CD4-positive, alpha-beta memory T cell (primary cell): ENCODE results near the gene OGFR. TPM values are rescaled to one million over a fixed set of nuclear protein-coding genes. Genes with fewer than 3 reads are reported as not detected.

Source experiments
- CTCF ChIA-PET: fragments of 350-600 bp; sonication (Branson Sonifier 250); formaldehyde crosslinking; loops from one replicate; lab custom pipeline; 2021; ENCODE audit warnings: inconsistent platforms; ENCODE audit not compliant: partially characterized antibody; lab: Charles Lee
- POLR2A ChIA-PET: fragments of 350-600 bp; sonication (Branson Sonifier 250); formaldehyde crosslinking; loops from one replicate; lab custom pipeline; 2021; ENCODE audit not compliant: partially characterized antibody; lab: Charles Lee
- DNase-seq, 5 donors: peaks; one replicate each; pipeline versions ENCODE4 v3.0.0 to v3.0.0-alpha.2; 2020 to 2022; ENCODE audit warnings: mixed read lengths in 1 of 5
- H3K27ac ChIP-seq: one replicate; pipeline ENCODE4 v1.7.0; 2013; ENCODE audit warnings: low read depth, low read length
- H3K27me3 ChIP-seq: 2 replicates; pipeline ENCODE4 v1.7.0; 2013; ENCODE audit warnings: mild to moderate bottlenecking, low read length, moderate library complexity; ENCODE audit not compliant: insufficient read depth
- H3K36me3 ChIP-seq: 2 replicates; pipeline ENCODE4 v1.7.0; 2013; ENCODE audit warnings: mild to moderate bottlenecking, low read length, moderate library complexity; ENCODE audit not compliant: insufficient read depth
- H3K4me1 ChIP-seq: 2 replicates; pipeline ENCODE4 v1.7.0; 2013; ENCODE audit warnings: mild to moderate bottlenecking, low read length, moderate library complexity; ENCODE audit not compliant: insufficient read depth
- H3K4me3 ChIP-seq, 2 donors: one replicate each; pipeline ENCODE4 v1.7.0; 2013; ENCODE audit warnings: low read length in 2 of 2, mild to moderate bottlenecking in 1 of 2
- H3K9me3 ChIP-seq, 2 donors: one replicate each; pipeline ENCODE4 v1.7.0; 2013; ENCODE audit warnings: low read length in 2 of 2, control low read depth in 1 of 2; ENCODE audit not compliant: control insufficient read depth in 1 of 2
- H3K27ac Mint-ChIP-seq, 7 donors: one replicate each; pipeline ENCODE4 v1.8.0; 2020 to 2021; ENCODE audit warnings: mixed read lengths in 7 of 7, mild to moderate bottlenecking in 6 of 7, inconsistent platforms in 3 of 7, moderate library complexity in 3 of 7
- H3K27me3 Mint-ChIP-seq, 2 donors: one replicate each; pipeline ENCODE4 v1.8.0; 2020 to 2021; ENCODE audit warnings: mixed read lengths in 2 of 2
- H3K36me3 Mint-ChIP-seq, 2 donors: one replicate each; pipeline ENCODE4 v1.8.0; 2020 to 2021; ENCODE audit warnings: mixed read lengths in 2 of 2, inconsistent platforms in 1 of 2, mild to moderate bottlenecking in 1 of 2
- H3K4me1 Mint-ChIP-seq, 4 donors: one replicate each; pipeline ENCODE4 v1.8.0; 2020 to 2021; ENCODE audit warnings: mixed read lengths in 4 of 4, mild to moderate bottlenecking in 1 of 4
- H3K4me3 Mint-ChIP-seq, 8 donors: one replicate each; pipeline ENCODE4 v1.8.0; 2020 to 2021; ENCODE audit warnings: mixed read lengths in 8 of 8, mild to moderate bottlenecking in 7 of 8, moderate library complexity in 6 of 8, inconsistent platforms in 3 of 8
- H3K9me3 Mint-ChIP-seq, 8 donors: one replicate each; pipeline ENCODE4 v1.8.0; 2020 to 2021; ENCODE audit warnings: mixed read lengths in 8 of 8, mild to moderate bottlenecking in 5 of 8, inconsistent platforms in 3 of 8, moderate library complexity in 1 of 8
- intact Hi-C: fragments of 100-400 bp; cut with micrococcal nuclease; formaldehyde crosslinking; loops from one replicate; pipeline ENCODE4 v1.15.1; 2023
- polyA plus RNA-seq, 2 donors: library from polyadenylated mRNA; unstranded; fragments of 300-500 nt; fragmentation: Illumina TruSeq; gene quantifications; one replicate each; pipeline ENCODE4 v1.2.3, GENCODE V29; 2021
- total RNA-seq, 2 experiments: library from RNA; stranded (reverse); gene quantifications; one replicate each; pipeline ENCODE4 v1.2.3, GENCODE V29; 2021

OGFR gene
- total and polyA plus RNA-seq, 4 experiments from 2014 or later, result 13.8 to 75.9 (median 69.4) TPM

DNA sequence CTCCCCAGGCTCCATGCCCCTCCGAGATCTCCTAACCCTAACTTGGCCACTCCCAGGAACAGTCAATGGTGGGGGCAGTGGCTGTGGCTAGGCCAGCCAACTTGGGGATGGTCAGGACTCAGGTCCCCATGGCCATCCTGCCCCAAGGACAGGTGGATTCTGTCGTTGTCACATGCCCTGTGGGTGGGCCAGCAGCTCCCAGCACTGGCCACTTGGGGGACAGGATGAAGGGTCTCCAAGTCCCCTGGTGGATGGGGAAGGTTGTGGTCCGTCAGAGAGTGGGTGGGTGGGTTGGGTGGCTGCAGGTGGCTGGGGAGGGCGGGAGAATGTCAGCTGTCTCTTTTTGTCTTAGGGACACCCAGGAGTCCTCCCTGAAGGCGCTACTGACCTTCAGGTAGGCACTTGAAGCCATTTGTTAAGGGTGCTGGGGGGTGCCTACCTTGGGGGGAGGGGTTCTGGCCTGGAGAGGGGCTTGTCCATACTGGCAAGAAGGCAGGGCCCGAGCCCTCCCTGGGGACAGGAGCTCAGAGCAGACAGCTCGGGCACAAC, 17.7 kb downstream of the OGFR start:
- ChIA-PET POLR2A (no interaction called here), CTCF (interaction anchor here (0.8 kb wide), 1 partner anchor 13 kb away, joined by 3 read pairs; no protein-coding TSS in a partner anchor)
- Mint-ChIP-seq H3K4me1 (peaks cover 0 to 8% (median 0%) of the 10 kb centered on the region in 4 donors), H3K27me3 (peaks cover 3 to 4% of the 10 kb centered on the region in 2 donors), H3K27ac (no peak overlapping the region), H3K36me3 (no peaks in the 10 kb centered on the region), H3K9me3 (no peaks in the 10 kb centered on the region), H3K4me3 (no peak overlapping the region)
- H3K9me3 ChIP-seq, result no peaks in the 10 kb centered on the region
- H3K36me3 ChIP-seq, result no peaks in the 10 kb centered on the region
- H3K27me3 ChIP-seq, result peaks cover 13% of the 10 kb centered on the region
- DNase-seq, result peak in 1 of 5 donors; percentile 16
- H3K4me1 ChIP-seq, result peaks cover 9% of the 10 kb centered on the region
- H3K27ac ChIP-seq, result no peak overlapping the region
- H3K4me3 ChIP-seq, result no peak overlapping the region
- intact Hi-C loops, result no loop called here

DNA sequence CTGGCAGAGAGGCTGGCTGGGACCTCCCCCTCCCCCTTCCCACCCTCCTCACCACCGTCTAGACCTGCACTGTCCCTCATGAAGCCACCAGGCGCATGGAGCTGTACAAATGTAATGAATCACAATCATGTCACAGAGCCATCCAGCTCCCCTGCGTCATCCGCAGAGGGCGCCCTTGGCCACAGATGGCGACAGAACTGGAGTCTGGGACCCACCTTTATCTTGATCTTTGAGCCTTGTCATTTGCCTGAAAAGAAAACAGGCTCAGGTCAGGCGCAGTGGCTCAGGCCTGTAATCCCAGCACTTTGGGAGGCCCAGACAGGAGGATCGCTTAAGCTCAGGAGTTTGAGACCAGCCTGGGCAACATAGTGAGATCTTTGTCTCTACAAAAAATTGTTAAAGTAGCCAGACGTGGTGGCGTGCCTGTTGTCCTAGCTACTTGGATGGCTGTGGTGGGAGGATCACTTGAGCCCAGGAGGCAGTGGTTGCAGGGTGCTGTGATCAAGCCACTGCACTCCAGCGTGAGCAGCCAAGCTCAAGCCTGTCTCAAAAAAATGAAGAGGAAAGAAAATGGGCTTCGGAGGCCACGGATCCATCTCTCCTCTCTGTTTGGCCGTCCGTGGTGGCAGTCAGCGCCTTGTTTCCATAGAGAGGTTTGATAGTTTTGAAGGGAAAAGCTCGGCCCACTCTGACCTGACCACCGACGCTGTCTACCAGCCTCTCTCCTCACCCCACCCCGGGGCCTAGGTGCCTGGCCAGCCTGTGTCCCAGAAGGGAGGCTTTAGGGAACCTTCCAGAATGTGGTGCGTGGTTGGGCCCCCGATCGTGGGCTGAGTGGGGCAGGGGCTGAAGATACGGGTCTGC, 18.4 kb downstream of the OGFR start:
- Mint-ChIP-seq H3K4me3 (peak overlapping the region in 1 of 8 donors; percentile 62), H3K36me3 (no peaks in the 10 kb centered on the region), H3K9me3 (no peaks in the 10 kb centered on the region), H3K4me1 (peaks cover 0 to 8% (median 0%) of the 10 kb centered on the region in 4 donors), H3K27ac (peak overlapping the region in 2 of 7 donors; percentile 29 to 52), H3K27me3 (peaks cover 3 to 4% of the 10 kb centered on the region in 2 donors)
- peak in 1 of 5 donors; percentile 29 for DNase-seq
- Histone ChIP-seq H3K4me3 (no peak overlapping the region), H3K27me3 (peaks cover 7% of the 10 kb centered on the region), H3K4me1 (peaks cover 9% of the 10 kb centered on the region), H3K36me3 (no peaks in the 10 kb centered on the region), H3K9me3 (no peaks in the 10 kb centered on the region), H3K27ac (no peak overlapping the region)
- ChIA-PET CTCF (interaction anchor here (0.8 to 0.9 kb wide), 2 partner anchors 14 to 16 kb away, joined by 3 read pairs; no protein-coding TSS in a partner anchor), POLR2A (no interaction called here)
- intact Hi-C loops, result no loop called here

DNA sequence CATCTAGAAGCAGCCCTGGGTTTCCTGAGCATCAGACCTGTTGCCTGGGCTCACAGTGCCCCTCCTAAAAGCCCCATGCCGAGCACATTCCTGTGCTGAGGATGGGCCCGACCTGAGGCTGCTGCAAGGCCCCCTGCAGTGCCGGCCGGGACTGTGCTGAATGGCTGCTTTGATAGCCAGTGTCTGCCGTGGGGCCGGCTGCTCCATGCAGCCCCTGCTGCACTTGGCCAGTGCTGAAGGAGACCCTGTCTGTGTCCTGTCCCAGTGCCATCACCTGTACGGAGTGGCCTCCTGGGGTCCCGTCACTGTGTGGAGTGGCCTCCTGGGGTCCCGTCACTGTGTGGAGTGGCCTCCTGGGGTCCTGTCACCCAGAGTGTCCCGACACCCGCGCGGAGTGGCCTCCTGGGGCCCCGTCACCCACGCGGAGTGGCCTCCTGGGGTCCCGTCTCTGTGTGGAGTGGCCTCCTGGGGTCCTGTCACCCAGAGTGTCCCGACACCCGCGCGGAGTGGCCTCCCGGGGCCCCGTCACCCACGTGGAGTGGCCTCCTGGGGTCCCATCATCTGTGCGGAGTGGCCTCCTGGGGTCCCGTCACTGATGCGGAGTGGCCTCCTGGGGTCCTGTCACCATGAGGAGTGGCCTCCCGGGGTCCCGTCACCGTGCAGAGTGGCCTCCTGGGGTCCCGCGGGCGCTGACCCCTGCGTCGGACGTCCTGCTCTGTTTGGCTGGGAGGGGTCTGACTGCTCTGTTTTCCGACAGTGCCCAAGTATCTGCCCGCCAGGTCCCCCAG, 19.2 kb downstream of the OGFR start:
- Mint-ChIP-seq H3K9me3 (no peaks in the 10 kb centered on the region), H3K27me3 (no peaks in the 10 kb centered on the region), H3K4me1 (peaks cover 0 to 8% (median 0%) of the 10 kb centered on the region in 4 donors), H3K27ac (no peak overlapping the region), H3K36me3 (no peaks in the 10 kb centered on the region), H3K4me3 (no peak overlapping the region)
- intact Hi-C loops, result no loop called here
- no peaks in the 10 kb centered on the region for H3K9me3 ChIP-seq
- H3K36me3 ChIP-seq, result no peaks in the 10 kb centered on the region
- ChIA-PET CTCF (interaction anchor here (0.9 to 1.7 kb wide), 2 partner anchors 16 to 17 kb away, joined by 3 to 7 read pairs; no protein-coding TSS in a partner anchor), POLR2A (interaction anchor here (2.1 kb wide), 1 partner anchor 30 kb away, joined by 10 read pairs; no protein-coding TSS in a partner anchor)
- H3K27me3 ChIP-seq, result peaks cover under 1% of the 10 kb centered on the region
- peak in 1 of 5 donors; percentile 36 for DNase-seq
- no peak overlapping the region for H3K4me3 ChIP-seq
- H3K4me1 ChIP-seq, result peaks cover 9% of the 10 kb centered on the region
- H3K27ac ChIP-seq, result no peak overlapping the region

DNA sequence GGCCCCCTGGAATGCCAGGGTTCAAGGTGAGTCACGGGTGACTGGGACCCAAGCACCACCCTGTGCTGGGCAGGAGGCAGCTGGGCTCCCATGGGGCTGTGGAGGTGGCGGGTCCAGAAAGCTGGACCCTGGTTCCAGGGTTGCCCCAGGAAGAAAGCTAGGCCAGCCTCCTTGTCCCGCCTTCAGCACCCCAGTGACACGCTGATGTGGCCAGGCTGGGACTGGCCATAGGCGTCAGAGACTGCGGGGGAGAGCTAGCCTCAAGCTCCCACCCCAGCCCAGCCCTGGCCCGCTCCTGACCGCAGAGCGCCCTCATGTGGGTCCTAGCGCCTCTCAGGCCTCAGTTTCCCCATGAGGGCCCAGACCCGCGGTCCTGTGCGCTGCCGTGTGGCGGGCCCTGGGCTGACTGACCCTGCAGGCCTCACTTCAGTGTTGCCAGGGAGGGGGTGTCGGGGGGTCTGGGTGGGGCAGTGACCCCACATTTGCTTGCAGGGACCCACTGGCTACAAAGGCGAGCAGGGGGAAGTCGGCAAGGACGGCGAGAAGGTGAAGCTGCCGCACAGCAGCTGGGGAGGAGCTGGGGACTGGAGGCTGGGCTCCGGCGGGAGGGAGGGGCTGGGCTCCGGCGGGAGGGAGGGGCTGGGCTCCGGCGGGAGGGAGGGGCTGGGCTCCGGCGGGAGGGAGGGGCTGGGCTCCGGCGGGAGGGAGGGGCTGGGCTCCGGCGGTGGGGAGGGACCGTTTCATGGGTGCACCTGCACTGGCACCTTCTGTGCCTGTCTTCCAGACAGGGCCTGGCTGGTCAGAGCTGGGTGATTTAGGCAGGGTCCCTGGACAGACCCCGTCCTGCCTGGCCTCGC, 20.1 kb downstream of the OGFR start:
- Mint-ChIP-seq H3K27ac (peak overlapping the region in 2 of 7 donors; percentile 29 to 57), H3K4me1 (peaks cover 0 to 8% (median 0%) of the 10 kb centered on the region in 4 donors), H3K4me3 (peak overlapping the region in 4 of 8 donors; percentile 31 to 60 (median 46)), H3K27me3 (no peaks in the 10 kb centered on the region), H3K9me3 (no peaks in the 10 kb centered on the region), H3K36me3 (no peaks in the 10 kb centered on the region)
- H3K9me3 ChIP-seq, result no peaks in the 10 kb centered on the region
- H3K4me1 ChIP-seq, result peaks cover 9% of the 10 kb centered on the region
- H3K4me3 ChIP-seq, result no peak overlapping the region
- intact Hi-C loops, result no loop called here
- no peaks in the 10 kb centered on the region for H3K36me3 ChIP-seq
- ChIA-PET CTCF (interaction anchor here (0.6 to 1.7 kb wide), 2 partner anchors 16 to 441 kb away, joined by 6 to 7 read pairs; no protein-coding TSS in a partner anchor), POLR2A (interaction anchor here (2.1 kb wide), 1 partner anchor 30 kb away, joined by 10 read pairs; no protein-coding TSS in a partner anchor)
- no peak overlapping the region for H3K27ac ChIP-seq
- peak in 4 of 5 donors; percentile 29 to 54 (median 44) for DNase-seq
- H3K27me3 ChIP-seq, result no peaks in the 10 kb centered on the region

DNA sequence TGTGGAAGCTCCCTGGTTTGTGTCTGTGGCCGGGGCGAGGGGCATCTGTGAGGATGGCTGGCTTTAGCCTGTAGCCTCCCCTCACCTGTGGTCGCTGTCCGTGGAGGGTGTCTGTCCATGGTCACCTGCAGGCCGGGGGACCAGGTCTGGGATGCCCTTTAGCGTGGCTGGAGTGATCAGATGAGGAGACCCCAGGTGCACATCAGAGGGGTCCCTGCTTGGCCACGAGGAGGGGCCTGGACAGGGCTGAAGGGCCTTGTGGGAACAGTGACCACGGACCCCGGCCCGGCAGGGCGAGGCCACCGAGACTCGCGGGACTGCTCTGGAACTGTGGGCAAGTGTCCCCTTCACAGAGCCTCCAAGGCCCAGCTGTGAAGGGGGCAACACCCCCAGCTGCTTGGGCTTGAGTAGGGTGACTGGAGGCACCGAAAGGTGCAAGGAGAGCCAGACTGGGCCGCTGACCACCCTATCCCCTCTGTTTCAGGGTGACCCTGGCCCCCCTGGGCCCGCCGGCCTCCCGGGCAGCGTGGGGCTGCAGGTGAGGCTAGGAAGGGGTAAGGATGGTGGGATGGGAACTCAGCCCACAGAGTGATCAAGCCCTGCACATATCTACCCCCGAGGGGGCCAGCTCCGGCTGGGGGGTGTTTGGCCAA, 20.8 kb downstream of the OGFR start:
- ChIA-PET POLR2A (interaction anchor here (2.1 kb wide), 1 partner anchor 31 kb away, joined by 10 read pairs; no protein-coding TSS in a partner anchor), CTCF (interaction anchor here (0.6 to 1.7 kb wide), 2 partner anchors 17 to 441 kb away, joined by 6 to 7 read pairs; no protein-coding TSS in a partner anchor)
- H3K4me3 Mint-ChIP-seq, result peak overlapping the region in 1 of 8 donors; percentile 29
- Histone ChIP-seq H3K4me3 (no peak overlapping the region), H3K27ac (no peak overlapping the region), H3K4me1 (peaks cover 9% of the 10 kb centered on the region), H3K9me3 (no peaks in the 10 kb centered on the region), H3K27me3 (no peaks in the 10 kb centered on the region), H3K36me3 (no peaks in the 10 kb centered on the region)
- no peaks in the 10 kb centered on the region for H3K36me3 Mint-ChIP-seq
- no peaks in the 10 kb centered on the region for H3K9me3 Mint-ChIP-seq
- H3K27ac Mint-ChIP-seq, result peak overlapping the region in 1 of 7 donors; percentile 53
- peak in 1 of 5 donors; percentile 31 for DNase-seq
- peaks cover 0 to 8% (median 0%) of the 10 kb centered on the region in 4 donors for H3K4me1 Mint-ChIP-seq
- intact Hi-C loops, result no loop called here
- no peaks in the 10 kb centered on the region for H3K27me3 Mint-ChIP-seq
